ENCODE results near the gene SLC9A8. TPM values are rescaled to one million over a fixed set of nuclear protein-coding genes. Genes with fewer than 3 reads are reported as not detected.

SLC9A8 gene
- total RNA-seq, 4 donors from 2014 or later, result 8.2 to 17.3 (median 12.1) TPM

DNA sequence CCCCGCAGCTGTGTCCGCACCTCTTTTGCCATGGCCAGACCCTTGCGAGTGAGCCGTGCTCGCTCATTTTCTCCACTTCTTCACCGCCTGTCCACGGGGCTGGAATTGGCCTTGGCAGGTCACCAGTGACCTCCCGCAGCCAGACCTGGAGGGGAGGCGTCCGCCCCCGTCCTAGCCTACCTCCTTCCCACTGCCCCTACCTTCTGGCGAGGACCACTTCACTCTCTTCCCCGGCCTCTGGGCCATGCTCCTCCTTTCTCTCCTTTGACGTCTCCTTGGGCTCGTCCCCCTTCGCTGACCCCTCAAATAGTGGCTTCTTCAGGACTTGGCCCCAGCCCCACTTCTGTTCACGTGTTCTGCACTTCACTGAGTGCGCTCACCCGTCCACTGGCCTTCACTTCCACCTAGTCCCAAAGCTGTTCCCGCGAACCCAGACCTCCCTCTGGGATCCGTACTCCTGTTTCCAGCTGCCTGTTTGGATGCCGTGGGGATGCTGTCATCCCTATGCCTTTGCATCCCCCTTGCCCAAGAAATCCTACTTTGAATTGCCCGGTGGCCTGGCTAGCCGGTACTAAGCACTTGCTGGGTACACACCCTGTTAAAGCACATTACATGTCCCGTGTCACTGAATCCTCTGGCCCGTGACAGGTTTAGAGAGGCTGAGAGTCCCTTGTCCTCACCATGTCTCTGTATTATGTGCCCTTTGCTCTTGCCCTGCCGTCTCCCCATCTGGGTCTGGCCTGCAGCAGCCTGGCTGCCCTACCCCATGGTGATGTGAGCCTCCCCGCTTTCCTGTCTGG is 69.7 kb downstream of the SLC9A8 start:
- no peak overlapping the region for H3K27ac ChIP-seq

DNA sequence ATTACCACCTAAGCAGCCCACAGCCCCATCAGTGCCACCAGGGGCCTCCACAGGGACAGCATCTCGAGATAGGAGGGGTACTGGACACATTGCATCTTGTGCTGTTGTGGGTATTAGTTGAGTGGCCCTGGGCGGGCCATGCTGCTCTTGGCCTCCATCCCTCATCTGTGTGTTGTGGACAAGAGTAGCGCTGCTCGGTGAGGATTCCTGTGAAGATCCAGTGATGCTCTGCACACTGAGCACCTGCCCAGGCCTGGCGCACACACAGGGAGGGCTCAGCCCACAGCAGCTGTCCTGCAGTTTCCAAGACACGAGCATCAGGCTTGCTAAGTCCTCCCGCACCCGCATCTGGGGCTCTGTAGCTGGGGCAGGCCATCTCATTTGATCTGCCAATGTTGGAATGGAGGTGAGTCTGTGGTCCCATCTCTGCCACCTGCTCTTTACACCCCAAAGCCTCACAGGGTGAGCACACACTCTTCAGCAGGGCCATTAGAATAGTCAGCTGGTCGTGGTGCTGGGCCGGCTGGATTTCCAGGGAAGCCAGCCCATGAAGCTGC is 70.7 kb downstream of the SLC9A8 start:
- no peak for DNase-seq (ENCODE audit: low spot score in 2 of 2)
- Histone ChIP-seq H3K4me1 (peaks cover 0 to 24% (median 16%) of the 10 kb centered on the region in 4 donors), H3K4me3 (no peak overlapping the region), H3K36me3 (peaks cover 0 to 77% (median 18%) of the 10 kb centered on the region in 3 donors), H3K27ac (no peak overlapping the region), H3K27me3 (no peaks in the 10 kb centered on the region), H3K9me3 (no peaks in the 10 kb centered on the region)
- WGBS, 2 donors, result 85 to 90% methylated on average over 3 to 10 of the region's 10 CpGs
- TF ChIP-seq, protein P1, sequence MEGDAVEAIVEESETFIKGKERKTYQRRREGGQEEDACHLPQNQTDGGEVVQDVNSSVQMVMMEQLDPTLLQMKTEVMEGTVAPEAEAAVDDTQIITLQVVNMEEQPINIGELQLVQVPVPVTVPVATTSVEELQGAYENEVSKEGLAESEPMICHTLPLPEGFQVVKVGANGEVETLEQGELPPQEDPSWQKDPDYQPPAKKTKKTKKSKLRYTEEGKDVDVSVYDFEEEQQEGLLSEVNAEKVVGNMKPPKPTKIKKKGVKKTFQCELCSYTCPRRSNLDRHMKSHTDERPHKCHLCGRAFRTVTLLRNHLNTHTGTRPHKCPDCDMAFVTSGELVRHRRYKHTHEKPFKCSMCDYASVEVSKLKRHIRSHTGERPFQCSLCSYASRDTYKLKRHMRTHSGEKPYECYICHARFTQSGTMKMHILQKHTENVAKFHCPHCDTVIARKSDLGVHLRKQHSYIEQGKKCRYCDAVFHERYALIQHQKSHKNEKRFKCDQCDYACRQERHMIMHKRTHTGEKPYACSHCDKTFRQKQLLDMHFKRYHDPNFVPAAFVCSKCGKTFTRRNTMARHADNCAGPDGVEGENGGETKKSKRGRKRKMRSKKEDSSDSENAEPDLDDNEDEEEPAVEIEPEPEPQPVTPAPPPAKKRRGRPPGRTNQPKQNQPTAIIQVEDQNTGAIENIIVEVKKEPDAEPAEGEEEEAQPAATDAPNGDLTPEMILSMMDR (IDR thresholded peaks at IDR 0.05), result no peak
- TF ChIP-seq EP300 (IDR thresholded peaks at IDR 0.05), result no peak
- no peak for TF ChIP-seq POLR2A (IDR thresholded peaks at IDR 0.05)

More for the DNA sequence above, 69.7 kb downstream of the SLC9A8 start:
- no peak overlapping the region for H3K4me3 ChIP-seq
- H3K27me3 ChIP-seq, result no peaks in the 10 kb centered on the region
- DNase-seq (ENCODE audit: low spot score in 2 of 2), result no peak
- TF ChIP-seq EP300 (IDR thresholded peaks at IDR 0.05), result no peak
- no peak for TF ChIP-seq POLR2A (IDR thresholded peaks at IDR 0.05)
- TF ChIP-seq, protein P1 (IDR thresholded peaks at IDR 0.05), result no peak
- H3K36me3 ChIP-seq, result peaks cover 0 to 77% (median 18%) of the 10 kb centered on the region in 3 donors
- no peaks in the 10 kb centered on the region for H3K9me3 ChIP-seq
- peaks cover 0 to 14% (median 7%) of the 10 kb centered on the region in 4 donors for H3K4me1 ChIP-seq
- WGBS, 2 donors, result 87 to 90% methylated on average over 28 of the region's 29 CpGs

DNA sequence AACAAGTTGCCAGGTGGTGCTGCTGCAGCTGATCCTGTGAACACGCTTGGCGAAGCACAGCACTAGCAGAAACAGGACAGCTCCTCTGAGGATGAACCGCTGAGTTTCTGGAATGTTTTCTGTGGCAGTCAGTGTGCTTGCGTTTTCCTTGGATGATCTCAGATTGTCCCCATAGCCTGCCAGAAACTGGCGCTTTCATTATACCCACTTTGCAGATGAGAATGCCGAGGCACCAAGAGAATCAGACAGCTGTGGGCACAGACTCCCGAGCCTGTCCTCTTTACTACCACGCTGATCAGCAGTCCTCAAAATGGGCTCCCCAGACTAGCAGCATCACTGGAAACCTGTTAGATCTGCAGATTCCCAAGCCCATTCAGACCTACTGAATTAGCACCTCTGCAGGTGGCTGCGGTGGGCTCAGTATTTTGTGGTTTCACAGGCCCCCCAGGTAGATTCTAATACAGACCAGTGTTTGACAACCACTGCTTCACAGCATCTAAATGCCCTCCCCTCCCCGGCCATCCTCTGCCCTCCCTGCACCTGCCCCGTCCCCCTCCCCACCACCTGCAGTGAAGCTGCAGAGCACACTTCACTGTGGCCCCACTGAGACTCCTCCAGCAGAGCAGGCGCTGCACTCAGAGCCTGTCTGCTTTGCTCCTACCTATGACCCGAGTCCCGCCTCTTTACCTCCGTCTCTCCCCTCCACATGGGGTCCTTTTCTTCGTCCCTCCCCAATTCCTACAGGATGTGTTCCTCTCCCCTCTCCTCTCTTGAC is 73.1 kb downstream of the SLC9A8 start:
- peaks cover 0 to 69% (median 16%) of the 10 kb centered on the region in 3 donors for H3K36me3 ChIP-seq
- no peaks in the 10 kb centered on the region for H3K9me3 ChIP-seq
- TF ChIP-seq POLR2A (IDR thresholded peaks at IDR 0.05), result no peak
- TF ChIP-seq, protein P1 (IDR thresholded peaks at IDR 0.05), result no peak
- no peak for TF ChIP-seq EP300 (IDR thresholded peaks at IDR 0.05)
- H3K27me3 ChIP-seq, result no peaks in the 10 kb centered on the region
- peaks cover 0 to 48% (median 28%) of the 10 kb centered on the region in 4 donors for H3K4me1 ChIP-seq
- no peak overlapping the region for H3K4me3 ChIP-seq
- DNase-seq (ENCODE audit: low spot score in 2 of 2), result no peak
- H3K27ac ChIP-seq, result peak overlapping the region in 1 of 4 donors; percentile 85
- WGBS, 2 donors, result 93 to 96% methylated on average over 16 of the region's 16 CpGs

DNA sequence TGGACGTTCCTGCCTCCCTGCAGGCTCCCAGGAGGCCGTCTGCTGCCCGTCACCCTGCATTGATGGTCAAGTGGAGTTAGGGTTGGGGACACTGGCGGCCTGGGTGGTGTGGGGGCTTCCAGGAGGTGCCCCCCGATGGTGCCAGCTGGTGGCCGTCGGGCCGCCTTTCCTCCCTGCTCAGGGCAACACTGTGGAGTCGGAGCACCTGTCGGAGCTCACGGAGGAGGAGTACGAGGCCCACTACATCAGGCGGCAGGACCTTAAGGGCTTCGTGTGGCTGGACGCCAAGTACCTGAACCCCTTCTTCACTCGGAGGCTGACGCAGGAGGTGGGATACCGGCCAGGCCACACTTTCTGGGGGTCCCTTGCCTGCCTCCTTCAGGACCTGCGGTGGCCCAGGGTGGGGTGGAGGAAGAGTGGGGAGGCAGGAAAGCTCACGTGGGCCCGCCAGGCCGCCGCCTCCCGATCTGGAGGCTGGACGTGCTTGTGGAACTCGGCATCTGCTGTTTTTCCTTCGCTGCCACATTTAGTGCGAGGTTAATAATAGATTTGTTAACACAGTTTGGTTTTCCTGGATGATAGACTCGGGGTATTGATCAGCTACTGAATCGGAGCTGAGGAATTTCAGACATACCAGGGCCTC is 74.1 kb downstream of the SLC9A8 start:
- peak overlapping the region; percentile 27 to 85 (median 74) for H3K27ac ChIP-seq
- no peaks in the 10 kb centered on the region for H3K27me3 ChIP-seq
- 47 to 61% methylated on average over 18 to 25 of the region's 30 CpGs for WGBS, 2 donors
- peaks cover 0 to 62% (median 7%) of the 10 kb centered on the region in 3 donors for H3K36me3 ChIP-seq
- H3K9me3 ChIP-seq, result no peaks in the 10 kb centered on the region
- H3K4me1 ChIP-seq, result peaks cover 0 to 58% (median 32%) of the 10 kb centered on the region in 4 donors
- H3K4me3 ChIP-seq, result no peak overlapping the region
- no peak for DNase-seq (ENCODE audit: low spot score in 2 of 2)
- TF ChIP-seq, protein P1 (IDR thresholded peaks at IDR 0.05), result no peak
- no peak for TF ChIP-seq EP300 (IDR thresholded peaks at IDR 0.05)
- no peak for TF ChIP-seq POLR2A (IDR thresholded peaks at IDR 0.05)

Data from tibial nerve (tissue), 4 donors.